Natural killer cell (primary cell): Measurements from ENCODE around the gene TMEM120B. TPM values are rescaled to one million over a fixed set of nuclear protein-coding genes. Genes with fewer than 3 reads are reported as not detected.

Source experiments
- ATAC-seq, 3 donors: fragments of 150-1000 bp in 2 of 3; fragments of 200-7000 bp in 1 of 3; cut with Tn5 transposase; 1 replicate in 1 of 3; 2 replicates in 2 of 3; pipeline ENCODE4 v1.10.0; 2021; ENCODE audit warnings: mild to moderate bottlenecking in 2 of 3, moderate library complexity in 2 of 3
- DNase-seq, 2 donors: peaks; one replicate each; pipeline versions ENCODE4 v3.0.0 to v3.0.0-alpha.2; 2013 to 2021; ENCODE audit warnings: mixed read lengths in 1 of 2
- H3K27ac ChIP-seq: one replicate; pipeline ENCODE4 v1.5.1; 2013; ENCODE audit warnings: mild to moderate bottlenecking, low read length
- H3K27me3 ChIP-seq: one replicate; pipeline ENCODE4 v1.6.1; 2013; ENCODE audit warnings: low read length; ENCODE audit not compliant: control insufficient read depth, insufficient read depth
- H3K36me3 ChIP-seq: one replicate; pipeline ENCODE4 v1.6.1; 2013; ENCODE audit warnings: low read length; ENCODE audit not compliant: control insufficient read depth, insufficient read depth
- H3K4me1 ChIP-seq: one replicate; pipeline ENCODE4 v1.6.1; 2013; ENCODE audit warnings: low read length; ENCODE audit not compliant: control insufficient read depth, insufficient read depth
- H3K4me3 ChIP-seq: one replicate; pipeline ENCODE4 v1.5.1; 2013; ENCODE audit warnings: low read length
- H3K9me3 ChIP-seq: one replicate; pipeline ENCODE4 v1.6.1; 2013; ENCODE audit warnings: low read length; ENCODE audit not compliant: control insufficient read depth, insufficient read depth
- H3K27ac Mint-ChIP-seq, 2 donors: one replicate each; pipeline ENCODE4 v1.8.0; 2022; ENCODE audit warnings: mild to moderate bottlenecking in 2 of 2, mixed read lengths in 2 of 2, moderate library complexity in 1 of 2
- H3K27me3 Mint-ChIP-seq, 2 donors: one replicate each; pipeline ENCODE4 v1.8.0; 2022; ENCODE audit warnings: low read depth in 2 of 2, mixed read lengths in 2 of 2
- H3K36me3 Mint-ChIP-seq: one replicate; pipeline ENCODE4 v1.8.0; 2022; ENCODE audit warnings: mixed read lengths
- H3K4me1 Mint-ChIP-seq, 2 donors: one replicate each; pipeline ENCODE4 v1.8.0; 2022; ENCODE audit warnings: mixed read lengths in 2 of 2
- H3K4me3 Mint-ChIP-seq: one replicate; pipeline ENCODE4 v1.8.0; 2022; ENCODE audit warnings: mild to moderate bottlenecking, moderate library complexity, mixed read lengths
- H3K9me3 Mint-ChIP-seq, 2 donors: one replicate each; pipeline ENCODE4 v1.8.0; 2022; ENCODE audit warnings: mixed read lengths in 2 of 2
- CTCF ChIP-seq: fragments of 200-600 bp; IDR thresholded peaks from one replicate; pipeline ENCODE4 v1.8.0; 2022; ENCODE audit warnings: antibody characterized with exemption
- WGBS: methylation state at CpG from one replicate; pipeline ENCODE4 v1.1.7; 2013; ENCODE audit warnings: missing lambda C conversion rate; ENCODE audit not compliant: insufficient coverage; 5-methylcytosine and 5-hydroxymethylcytosine counted together
- intact Hi-C: fragments of 100-400 bp; cut with micrococcal nuclease; formaldehyde crosslinking; loops from one replicate; pipeline ENCODE4 v1.14.2; 2022
- total RNA-seq, 4 donors: library from RNA; stranded (reverse); fragments of 120-200 nt in 1 of 4; gene quantifications; one replicate each; pipeline versions ENCODE4 v1.2.3 to v1.2.4, GENCODE V29; 2013 to 2022

TMEM120B gene
- total RNA-seq, 3 donors from 2014 or later (not counting 1 experiment from before 2014, with no cell fraction given): 6.3 to 8.4 (median 7.9) TPM

GRCh38 chr12:121830588-121831265 is 118.2 kb downstream of the TMEM120B start:
- TF ChIP-seq CTCF: no peak
- ATAC-seq (no peak), DNase-seq (no peak)
- Mint-ChIP-seq H3K27ac (peak overlapping the region in 1 of 2 donors; percentile 51), H3K4me3 (no peak overlapping the region), H3K27me3 (no peaks in the 10 kb centered on the region), H3K9me3 (no peaks in the 10 kb centered on the region), H3K36me3 (peaks cover 8% of the 10 kb centered on the region), H3K4me1 (peaks cover 13 to 28% of the 10 kb centered on the region in 2 donors)
- Histone ChIP-seq H3K4me1 (no peaks in the 10 kb centered on the region), H3K36me3 (peaks cover 53% of the 10 kb centered on the region), H3K27ac (no peak overlapping the region), H3K4me3 (no peak overlapping the region), H3K27me3 (no peaks in the 10 kb centered on the region), H3K9me3 (no peaks in the 10 kb centered on the region)
- intact Hi-C loops: no loop called here
- WGBS: 95% methylated on average over 29 of the region's 29 CpGs

Other genes with a start within 250 kb of the TMEM120B start
- 100 to 1,000 TPM in 1 of 3 donors, 10 to 100 TPM in 2; 97.3 to 106 (median 98.1) TPM for gene KDM2B, start 131.7 kb upstream of the TMEM120B start, total RNA-seq
- gene ORAI1, start 86.2 kb upstream of the TMEM120B start, total RNA-seq: 10 to 100 TPM; 64.6 to 74.1 (median 70.8) TPM
- 1 to 10 TPM; 3.0 to 7.6 (median 4.4) TPM for gene MORN3, start 43.1 kb upstream of the TMEM120B start, total RNA-seq
- 100 to 1,000 TPM; 146 to 201 (median 177) TPM for gene RHOF, start 80.9 kb downstream of the TMEM120B start, total RNA-seq
- 10 to 100 TPM; 55.1 to 57.5 (median 56.2) TPM for gene SETD1B, start 91.3 kb downstream of the TMEM120B start, total RNA-seq
- gene HPD, start 146.1 kb downstream of the TMEM120B start, total RNA-seq: not detected
- gene PSMD9, start 176.0 kb downstream of the TMEM120B start, total RNA-seq: 10 to 100 TPM; 32.0 to 47.6 (median 47.2) TPM
- under 1 TPM; 0.59 to 0.80 (median 0.59) TPM for gene CFAP251, start 205.8 kb downstream of the TMEM120B start, total RNA-seq